NCI-H1694 (cell line): ENCODE results near the gene DCTN3.
A peak's percentile ranks its signal among the peaks of the same experiment; 100 is the strongest.

Experiments used
- DNase-seq: peaks from one replicate; lab custom pipeline; 2025; lab: John Stamatoyannopoulos, UW

The DCTN3 gene

DNA sequence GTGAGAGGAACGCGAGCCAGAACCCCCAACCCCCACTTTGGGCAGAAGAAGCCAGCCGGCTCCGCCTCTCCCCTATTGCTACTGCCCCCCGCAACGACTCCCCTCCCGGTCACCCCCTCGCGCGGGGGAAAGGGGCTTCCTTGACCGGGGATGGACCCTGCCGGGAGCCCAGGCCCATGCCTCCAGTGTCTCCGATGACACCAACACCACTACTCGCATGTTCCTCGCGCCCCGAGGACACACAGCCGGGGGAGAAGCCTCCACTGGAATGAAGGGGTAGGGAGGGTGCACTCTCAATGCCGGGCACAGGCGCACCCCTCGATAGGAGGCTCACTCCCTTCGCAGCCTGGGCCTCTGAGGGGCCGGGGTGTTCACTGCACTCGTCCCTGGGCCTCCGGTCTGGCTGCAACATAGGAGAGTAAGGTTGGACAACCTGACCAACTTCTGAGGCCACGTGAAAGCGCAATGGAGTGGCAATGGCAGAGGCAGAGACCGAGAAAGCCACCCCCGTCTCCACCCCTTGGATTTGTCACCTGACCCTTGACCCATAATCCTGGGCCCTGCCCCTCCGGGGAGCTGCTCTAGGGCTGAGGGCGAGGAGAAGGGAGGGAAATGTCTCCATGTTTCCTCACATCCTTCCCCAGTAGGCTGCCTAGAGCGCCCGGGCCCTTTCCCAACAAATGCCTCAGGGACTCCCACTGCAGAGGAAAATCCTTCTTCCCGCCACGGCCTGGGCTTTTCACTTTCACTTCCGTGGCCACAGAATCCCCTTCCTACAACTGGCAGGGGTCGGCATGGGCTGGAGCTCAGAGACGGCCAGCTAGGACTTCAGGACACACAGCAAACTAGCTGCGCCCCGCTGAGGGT lies 29.7 kb downstream of the DCTN3 start:
- DNase-seq: no peak

DNA sequence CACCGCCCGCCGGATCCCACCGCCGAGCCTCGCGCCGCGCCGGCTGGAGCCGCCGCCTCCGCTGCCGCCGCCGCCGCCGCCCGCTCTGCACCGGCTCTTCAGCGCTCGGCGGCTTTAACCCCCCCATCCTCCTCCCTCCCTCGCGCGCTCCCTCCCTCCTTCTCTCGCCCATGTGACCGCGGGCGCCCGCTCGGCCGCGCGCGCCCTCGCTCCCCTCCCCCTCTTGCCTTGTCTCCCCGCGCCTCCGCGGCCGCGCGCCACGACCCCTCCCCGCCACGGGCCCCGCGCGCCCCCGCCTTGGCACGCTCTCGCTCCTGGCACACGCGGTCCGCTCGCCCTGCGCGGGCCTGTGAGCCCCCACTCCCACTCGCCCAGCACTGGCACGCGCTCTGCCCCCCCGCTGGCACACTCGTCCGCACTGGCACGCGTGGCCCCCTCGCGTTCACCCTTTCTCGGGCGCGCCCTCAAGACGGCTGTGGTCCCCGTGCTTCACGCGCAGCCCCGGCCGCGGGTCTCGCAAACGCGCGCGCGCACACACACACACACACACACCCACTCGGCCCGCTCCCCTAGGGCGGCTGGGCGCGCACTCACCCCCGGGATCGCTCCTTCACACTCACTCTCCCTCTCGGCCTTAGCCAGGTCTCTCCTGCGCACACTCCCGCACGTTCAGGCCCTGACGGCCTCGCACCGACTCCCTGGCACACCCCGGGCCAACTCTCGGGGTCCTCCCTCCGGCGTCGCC lies 30.5 kb downstream of the DCTN3 start, which contains the start of gene CNTFR:
CNTFR (minus strand) TSS at position 89 of the 745 bp plus-strand sequence. CDS start 20,743 bp downstream, outside the sequence.
- DNase-seq: peak; percentile 18

DNA sequence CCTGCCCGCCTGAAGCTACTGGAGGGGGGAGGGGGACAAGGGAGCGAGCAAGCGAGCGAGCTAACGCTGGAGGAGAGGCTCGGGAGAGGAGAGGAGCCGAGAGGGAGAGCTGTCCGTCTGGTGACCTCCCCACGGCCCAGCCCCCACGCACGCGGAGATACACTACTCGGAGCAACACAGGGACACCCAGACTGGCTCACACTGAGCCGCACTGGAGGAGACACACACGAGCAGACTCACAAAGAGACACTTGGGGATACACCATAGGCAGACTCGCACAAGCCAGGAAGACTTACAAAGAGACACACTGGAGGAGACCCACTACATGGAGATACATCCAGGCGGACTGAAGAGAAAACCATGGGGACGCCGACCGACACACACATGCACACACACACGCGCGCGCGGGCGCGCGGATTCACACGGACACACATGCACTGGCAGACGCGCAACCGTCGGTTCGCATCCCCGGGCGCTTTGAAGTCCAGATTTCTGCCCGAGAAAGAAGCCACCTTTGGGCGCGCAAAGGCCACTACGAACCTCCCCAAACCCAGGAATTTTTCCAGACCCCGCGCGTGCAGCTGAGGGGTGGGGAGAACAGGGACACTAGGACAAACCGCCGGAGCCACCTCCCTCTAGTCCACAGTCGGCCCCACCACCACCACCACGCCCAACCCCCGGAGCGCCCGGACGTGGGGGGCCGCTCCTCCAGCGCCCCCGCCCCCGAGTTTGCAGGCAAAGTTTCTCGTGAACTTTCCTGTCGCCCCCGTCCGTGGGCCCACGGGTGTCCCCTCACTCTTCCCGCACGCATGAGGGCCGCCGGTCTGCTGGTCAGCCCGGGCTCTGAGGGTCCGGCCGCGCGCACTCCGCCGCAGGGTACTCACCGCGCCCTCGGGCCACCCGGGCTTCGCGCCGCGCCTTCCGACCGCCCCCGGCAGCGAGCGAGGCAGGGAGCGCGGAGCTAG lies 31.3 kb downstream of the DCTN3 start:
- no peak for DNase-seq

DNA sequence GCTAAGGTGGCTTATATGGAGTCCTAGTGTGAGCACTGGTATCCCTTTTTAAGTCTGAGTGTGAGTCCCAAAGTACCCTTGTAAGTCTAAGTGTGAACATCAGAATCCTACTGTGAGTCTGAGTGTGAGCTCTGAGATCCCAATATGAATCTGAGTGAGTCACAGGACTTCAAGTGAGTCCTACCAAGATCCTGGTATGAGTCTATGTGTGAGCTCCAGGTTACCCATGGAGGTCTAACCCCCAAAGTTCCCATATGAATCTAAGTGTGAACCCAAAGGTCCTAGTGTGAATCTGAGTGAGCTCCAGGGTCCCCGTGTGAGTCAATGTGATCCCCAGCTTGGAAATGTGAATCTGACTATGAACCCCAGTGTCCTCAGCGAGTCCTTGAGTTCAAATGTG lies 33.0 kb downstream of the DCTN3 start:
- no peak for DNase-seq

DNA sequence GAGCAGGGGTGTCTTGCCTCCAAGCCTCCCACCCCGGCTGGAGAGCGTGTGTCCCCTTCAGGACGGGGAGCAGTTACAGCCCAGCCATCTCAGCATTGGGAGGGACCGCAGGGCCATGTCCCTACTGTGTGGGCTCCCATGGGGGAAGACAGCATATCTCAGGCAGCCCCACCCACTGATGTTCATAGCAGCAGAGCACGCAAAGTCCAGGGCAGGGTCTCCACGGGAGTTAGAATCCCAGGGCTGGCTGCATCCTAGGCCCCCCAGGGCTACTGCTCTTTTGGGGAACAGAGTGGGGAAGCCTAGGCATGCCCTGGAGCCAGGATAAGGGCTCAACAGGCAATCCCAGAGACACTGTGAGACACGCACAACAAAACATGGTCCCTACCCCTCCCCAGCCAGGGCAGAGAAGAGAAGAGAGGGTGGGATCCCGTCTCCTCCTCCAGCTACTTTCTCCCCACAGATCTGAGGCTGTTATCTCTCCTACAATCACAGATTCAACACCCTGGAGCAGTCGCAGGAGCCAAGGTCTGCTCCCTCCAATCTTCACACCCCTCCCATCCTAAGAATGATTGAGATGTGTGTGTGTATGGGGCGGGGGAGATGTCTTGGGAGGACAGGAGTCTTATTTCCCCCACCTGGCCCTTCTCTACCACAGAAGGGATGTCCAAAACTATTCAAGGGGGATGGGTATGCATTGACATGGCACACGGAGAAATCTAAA lies 34.2 kb downstream of the DCTN3 start:
- DNase-seq: no peak

DNA sequence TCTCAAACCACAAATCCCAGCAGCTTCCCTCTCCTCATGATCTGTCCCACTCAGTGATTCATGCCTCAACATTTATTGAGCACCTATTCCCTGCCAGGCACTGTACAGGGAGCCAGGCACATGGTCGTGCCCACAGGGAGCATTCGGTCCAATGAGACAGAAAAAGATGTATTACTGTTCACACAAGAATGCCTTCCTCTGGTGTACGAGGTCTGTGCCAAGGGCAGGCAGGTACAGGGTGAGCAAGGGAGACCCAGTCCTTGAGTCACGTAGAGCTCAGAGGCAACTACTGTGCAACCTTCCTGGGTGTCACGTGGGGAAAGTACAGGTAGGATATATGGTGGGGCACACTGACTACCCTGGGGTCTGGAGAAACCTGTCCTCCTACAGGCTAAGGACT lies 35.3 kb downstream of the DCTN3 start:
- DNase-seq: no peak

DNA sequence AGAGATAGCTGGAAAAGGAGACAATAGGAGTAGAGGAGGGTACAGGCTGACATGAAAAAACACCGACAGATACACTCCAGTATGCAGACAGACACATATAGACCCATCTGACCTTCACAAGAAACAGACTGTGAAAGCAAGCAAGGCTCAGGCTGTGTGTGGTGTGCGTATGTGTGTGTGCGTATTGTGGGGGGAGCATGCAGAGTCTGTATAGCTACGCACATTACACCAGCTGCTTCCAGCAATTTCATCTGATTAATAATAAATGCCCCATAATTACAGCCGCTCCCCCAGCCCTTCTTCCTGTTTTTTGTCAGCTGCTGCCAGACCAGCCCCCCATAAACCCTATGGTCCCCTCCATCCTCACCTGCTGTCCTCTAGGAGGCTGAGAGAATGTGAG lies 37.5 kb downstream of the DCTN3 start:
- DNase-seq: no peak

DNA sequence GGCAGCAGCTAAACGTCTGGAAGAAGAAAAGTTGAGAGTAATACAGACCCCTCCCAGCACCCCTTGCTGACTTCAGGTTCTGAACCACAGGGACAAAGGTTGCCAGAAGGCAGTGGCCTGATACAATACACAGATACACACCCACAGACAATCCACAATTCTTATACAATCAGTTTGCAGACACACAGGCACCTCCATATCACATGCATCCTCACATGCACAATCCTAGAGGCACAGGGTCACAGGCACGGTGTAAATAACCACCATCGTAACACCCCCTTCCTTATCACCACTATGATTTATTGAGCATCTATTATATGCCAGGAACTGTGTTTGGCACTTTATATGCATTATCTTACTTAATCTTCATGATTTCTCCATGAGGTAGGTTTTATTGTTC lies 39.0 kb downstream of the DCTN3 start:
- no peak for DNase-seq

DNA sequence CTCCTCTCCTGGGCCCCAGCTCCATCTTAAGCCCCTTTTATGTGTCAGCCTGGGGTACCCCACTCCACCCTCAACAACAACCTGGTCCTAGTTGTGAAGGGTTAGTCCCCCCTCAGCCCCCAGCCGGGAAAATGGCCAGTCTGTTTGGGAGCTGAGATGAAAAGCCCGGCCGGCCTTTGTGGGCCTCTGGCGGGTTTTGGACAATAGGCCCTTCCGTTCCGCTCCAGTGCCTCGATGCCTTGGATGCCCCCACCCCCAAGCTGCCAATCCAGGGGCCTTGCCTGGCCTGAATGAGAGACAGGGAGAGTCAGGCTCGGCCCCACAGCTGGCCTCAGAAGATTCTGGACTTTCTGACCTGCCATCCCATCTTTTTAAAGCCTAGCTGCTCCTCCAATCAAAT lies 39.9 kb downstream of the DCTN3 start:
- DNase-seq: no peak

DNA sequence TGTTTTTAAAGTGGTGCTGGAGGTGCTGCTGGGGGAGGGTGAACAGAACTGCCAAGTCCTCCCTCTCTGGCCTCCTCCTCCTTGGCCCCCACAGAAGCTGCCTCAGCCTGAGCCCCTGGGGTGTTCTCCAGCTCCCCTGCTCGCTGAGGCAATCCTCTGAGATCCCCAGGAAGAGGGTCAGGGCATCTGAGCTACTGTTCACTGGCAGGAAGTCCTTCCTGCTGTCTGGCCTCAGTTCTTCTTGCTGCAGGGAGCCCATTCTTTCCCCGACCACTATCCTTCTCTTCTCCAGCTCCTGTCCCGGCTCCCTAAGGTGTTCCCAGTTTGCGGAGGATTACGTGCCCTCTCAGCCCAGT lies 40.5 kb downstream of the DCTN3 start:
- DNase-seq: no peak

DNA sequence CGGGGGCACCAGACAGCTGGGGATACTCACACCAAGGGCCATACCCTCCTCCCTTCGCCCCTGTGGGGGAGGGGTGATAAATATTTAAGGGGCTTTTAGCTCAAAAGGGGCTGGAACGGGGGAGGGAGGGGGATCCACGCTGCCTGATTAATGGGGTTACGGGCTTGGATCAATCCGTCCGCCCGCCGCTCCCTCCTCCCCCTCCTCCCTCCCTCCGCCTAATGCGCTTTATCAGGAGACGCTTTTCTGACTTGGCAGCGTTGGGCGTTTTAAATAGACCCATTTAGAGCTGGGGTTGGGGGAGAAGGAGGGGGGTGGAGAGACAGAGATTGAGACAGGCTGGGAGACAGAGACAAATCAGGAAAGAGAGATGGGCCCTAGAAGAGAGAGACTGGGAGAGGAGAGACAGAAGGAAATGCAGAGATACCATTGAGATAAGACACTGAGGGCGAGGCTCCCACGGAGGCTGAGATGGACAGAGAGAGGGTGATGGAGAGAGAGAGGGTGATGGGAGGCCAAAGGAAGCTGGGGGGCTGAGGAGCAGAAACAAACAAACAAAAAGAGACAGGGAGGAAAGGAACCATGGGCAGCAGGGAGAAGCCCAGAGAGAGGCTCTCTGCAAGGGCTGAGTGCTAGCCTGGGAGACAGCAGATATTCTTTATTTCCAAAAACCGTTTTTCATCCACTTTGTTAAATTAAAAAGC lies 41.0 kb downstream of the DCTN3 start:
- peak; percentile 20 for DNase-seq

DNA sequence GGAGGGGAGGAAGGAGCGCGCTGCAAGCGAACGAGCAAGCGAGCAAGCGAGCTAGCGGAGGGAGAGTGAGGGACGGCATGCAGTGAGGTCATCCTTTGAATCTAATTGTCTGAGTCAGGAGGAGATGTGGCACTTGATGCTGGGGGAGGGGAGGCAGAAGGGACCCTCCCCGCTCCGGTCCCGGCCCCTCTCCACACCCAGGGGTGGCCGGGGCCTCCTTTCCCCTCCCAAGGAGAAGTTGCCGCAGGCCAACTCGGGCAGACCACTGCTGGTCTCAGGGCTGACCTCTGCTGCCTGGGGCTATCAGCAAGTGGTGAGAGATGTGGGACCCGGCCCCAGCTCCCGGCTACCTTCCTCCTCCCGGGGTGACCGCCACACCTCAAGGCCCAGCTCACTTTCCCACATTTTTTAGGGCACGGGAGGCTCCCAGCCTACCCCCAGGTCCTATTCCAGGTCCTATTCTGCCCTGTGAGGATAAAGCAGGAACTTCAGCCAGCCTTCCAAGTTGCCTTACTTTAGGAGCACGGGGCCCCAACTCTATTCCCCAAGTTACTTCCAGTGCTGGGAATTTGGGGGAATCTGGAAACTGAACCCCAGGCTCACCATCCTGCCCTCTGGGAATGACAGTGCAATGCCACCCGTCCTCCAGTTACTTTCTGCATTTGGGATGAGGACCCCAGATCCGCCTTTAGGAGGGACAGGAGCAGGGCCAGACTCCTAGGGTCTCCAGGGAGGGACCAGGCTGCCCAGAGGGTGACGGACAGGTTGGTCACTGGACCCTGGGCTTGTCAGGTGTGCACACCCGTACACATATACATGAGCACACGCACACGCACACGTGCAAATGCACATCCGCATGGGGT lies 41.8 kb downstream of the DCTN3 start:
- DNase-seq: no peak

DNA sequence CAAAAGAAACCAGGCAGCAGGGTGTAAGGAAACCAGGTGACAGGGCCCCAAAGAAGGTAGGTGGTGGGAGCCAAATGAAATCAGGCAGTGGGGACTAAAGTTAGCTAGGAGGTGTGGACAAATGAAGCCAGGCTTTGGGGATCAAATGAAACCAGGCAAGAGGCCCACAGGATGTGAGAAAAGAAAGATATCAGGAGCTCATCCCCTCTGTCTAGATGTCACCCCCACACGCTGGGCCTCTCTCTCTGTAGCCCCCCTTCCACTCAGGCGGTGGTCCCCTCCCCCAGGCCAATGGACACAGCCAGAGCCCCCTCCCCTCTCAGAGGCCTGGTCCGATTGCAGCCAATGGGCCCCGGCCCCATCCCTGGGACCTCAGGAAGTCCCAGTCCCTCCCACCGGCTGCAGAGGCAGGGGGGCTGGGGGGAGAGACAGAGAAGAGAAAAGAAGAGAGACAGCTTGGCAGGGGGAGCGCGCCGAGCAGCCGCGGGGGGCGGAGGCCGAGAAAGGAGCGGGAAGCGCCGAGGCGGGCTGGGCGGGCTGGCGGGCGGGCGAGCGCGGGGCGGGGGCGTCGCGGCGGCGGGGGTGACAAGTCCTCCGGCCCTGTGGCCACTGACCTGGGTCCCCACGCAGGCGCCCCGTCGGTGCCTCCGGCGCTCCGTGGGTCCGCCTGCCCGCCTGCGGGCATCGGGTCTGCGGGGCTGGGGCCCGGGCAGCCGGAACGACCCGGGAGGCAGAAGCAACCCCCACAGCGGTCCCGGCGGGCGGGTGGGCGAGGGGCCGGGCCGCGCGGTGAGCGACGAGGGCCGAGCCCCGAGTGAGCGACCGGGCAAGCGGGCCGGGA lies 42.7 kb downstream of the DCTN3 start:
- peak; percentile 14 for DNase-seq

DNA sequence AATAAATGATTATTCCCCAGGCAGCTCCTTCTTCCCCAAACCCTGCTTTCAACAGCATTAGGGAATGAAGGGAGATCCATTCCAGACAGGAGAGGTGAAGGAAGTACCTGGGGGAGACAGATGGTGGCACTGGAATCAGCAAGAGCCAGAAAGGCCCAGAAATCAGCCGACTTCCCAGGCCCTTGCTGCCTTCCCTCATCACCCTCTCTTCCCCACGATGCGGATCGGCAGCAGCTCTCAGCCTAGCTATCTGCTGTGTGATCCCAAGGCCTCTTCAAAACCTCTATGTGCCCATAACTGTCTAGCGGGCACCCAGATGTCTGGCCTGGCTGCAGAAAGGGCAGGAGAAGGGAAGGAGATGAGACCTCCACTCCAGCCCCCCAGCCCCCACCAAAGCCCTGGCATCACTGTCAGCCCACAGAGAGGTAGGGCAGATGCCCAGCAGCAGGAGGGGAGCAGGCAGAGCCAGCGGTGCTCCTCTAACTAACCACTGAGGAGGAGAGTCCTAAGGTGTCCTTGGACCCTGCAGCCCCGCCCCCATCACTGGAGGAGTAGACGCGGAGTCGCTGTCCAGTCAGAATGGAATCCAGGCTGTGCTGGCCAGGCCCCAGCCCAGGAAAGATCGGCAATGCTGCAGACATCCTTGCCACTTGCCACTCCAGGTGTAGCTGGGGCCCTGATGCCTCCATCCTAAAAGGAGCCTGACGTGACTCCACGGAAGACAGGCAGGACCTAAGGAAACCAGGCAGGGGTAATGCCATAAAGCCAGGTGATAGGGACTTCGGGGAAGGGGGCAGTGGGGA lies 43.5 kb downstream of the DCTN3 start:
- peak; percentile 15 for DNase-seq

DNA sequence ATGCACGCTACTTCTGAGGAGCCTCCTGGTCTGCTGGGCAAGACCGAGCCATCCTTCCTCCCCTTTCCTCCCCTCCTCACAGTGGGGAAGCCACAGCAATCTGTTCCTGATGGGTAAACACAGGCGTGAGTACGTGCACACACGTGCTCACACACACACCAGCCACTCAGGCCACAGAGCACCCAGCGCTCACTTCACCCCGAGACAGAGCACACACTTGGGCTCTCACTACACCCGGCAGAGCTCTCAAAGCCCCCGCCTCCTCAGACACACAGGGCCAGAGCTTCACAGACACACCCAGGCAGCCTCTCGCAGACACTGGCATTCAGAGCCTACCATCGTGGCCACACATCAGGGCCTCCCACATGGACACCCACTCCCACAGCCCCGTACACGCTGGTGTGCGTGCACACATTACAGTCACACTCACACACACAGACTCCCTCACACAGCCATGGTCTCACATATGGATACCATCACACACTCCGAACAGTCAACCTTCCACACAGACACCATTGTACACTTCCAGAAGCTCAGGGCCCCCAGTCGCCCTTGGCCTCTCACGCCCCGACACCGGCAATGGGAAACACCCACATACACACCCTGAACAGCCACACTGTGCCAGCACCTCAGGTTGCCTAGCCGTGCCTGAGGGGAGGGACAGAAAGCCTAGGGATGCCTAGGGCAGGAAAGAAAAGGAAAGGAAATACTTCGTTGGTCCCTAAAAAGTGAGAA lies 44.3 kb downstream of the DCTN3 start:
- no peak for DNase-seq

DNA sequence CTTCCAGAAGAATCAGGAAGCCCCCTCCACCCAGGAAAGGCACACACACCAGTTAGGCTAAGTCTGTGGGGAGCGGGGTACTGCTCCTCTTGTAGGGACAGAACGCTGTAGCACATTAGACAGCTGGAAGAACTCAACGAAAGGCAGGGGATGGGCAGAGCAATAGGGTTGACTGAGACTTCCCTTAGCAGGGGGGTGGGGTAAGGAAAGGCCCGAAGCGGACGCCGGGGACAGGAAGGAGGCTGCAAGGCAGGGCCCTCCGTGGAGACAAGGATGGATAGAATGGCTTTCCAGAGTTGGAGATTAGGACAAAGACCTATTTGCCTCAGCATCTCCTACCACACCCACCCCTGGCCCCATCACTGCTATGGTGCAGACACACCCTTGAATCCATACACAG lies 45.1 kb downstream of the DCTN3 start:
- no peak for DNase-seq

DNA sequence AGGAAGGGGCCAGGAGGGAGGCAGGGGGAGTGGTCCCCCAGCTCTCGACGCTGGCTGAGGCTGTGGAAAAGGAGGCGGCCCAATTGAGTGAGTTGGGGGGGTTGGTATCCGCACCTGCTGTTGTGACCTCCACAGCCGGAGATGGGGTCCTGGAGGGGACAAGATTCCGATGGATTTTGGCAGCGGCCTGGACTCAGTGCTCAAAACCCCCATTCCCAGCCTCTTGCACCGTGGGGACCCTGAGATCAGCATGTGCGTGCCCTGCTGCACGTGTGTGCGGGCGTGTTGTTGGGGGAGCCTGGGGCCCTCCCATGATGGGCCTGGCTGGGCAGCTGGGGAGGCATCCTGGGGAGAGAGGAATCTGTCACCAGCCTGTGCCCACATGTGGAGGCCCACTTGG lies 45.7 kb downstream of the DCTN3 start:
- no peak for DNase-seq
